ENCODE data around the gene RAB6A. TPM values are rescaled to one million over a fixed set of nuclear protein-coding genes. Genes with fewer than 3 reads are reported as not detected.
A peak's percentile ranks its signal among the peaks of the same experiment; 100 is the strongest.
"Not testable (repeated sequence)": the region's sequence is repeated elsewhere in the genome, so short reads cannot be mapped to it uniquely, and the experiment has no call there.

The RAB6A gene
- total RNA-seq, 1 experiment from 2014 or later = 76.3 TPM

DNA sequence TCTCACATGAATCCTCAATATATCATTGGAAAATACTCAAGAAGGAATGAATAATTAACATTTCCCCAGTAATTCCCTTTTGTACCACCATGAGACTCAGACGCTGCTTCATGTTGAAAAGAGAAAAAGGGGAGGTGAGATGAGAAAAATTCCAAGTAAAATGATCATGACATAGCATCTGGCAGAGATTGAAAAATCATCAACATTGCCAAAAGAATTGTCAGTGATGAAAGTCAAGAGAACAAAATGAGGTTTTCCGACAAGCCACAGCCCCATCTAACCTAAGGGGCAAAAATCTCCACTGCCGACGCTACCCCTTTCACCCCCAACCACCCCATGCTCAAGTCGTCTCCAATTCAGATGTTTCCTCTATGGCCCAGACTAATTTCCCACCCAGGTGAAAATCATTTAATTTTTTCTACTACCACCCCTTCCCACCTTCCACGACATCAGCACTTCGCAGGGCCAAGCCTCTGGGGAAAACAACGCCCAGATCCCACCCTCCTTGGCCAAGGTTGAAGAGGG is 1.2 kb downstream of the RAB6A start:
- Histone ChIP-seq H2AFZ (ENCODE audit: low read length) (0 out of 2 replicates have a peak overlapping the region, but pooled peaks have one; percentile 5), H3K4me1 (ENCODE audit: low read length) (peaks cover 27% of the 10 kb centered on the region), H3K27me3 (ENCODE audit: low read length) (no peaks in the 10 kb centered on the region), H3K9me2 (replicated peaks; ENCODE audit: insufficient read depth, low read length) (no peaks in the 10 kb centered on the region), H3K4me3 (ENCODE audit: low read length) (peak overlapping the region; percentile 93), H3K36me3 (ENCODE audit: insufficient read depth, low read length) (peaks cover 4% of the 10 kb centered on the region; the same call in 1 of the 2 replicates), H3K9ac (ENCODE audit: low read length) (peak overlapping the region; percentile 87), H3K27ac (ENCODE audit: low read length) (no peak overlapping the region), H3K9me3 (ENCODE audit: low read length) (no peaks in the 10 kb centered on the region), H3K79me2 (ENCODE audit: low read length) (peaks cover 59% of the 10 kb centered on the region), H3K4me2 (ENCODE audit: low read depth, low read length, poor library complexity, severe bottlenecking) (peak overlapping the region; percentile 91), H4K20me1 (ENCODE audit: insufficient read depth, low read depth, low read length) (peaks cover 16% of the 10 kb centered on the region; the same call in 1 of the 2 replicates)
- DNase-seq = peak; percentile 69

GRCh38 chr11:73758451-73758850 is 2.4 kb downstream of the RAB6A start:
- Histone ChIP-seq H3K36me3 (ENCODE audit: insufficient read depth, low read length) (peaks cover 4% of the 10 kb centered on the region; the same call in 1 of the 2 replicates), H2AFZ (ENCODE audit: low read length) (no peak overlapping the region), H3K9me2 (replicated peaks; ENCODE audit: insufficient read depth, low read length) (no peaks in the 10 kb centered on the region), H3K4me1 (ENCODE audit: low read length) (peaks cover 23% of the 10 kb centered on the region), H3K79me2 (ENCODE audit: low read length) (peaks cover 71% of the 10 kb centered on the region), H3K4me3 (ENCODE audit: low read length) (peak overlapping the region; percentile 93), H3K27me3 (ENCODE audit: low read length) (no peaks in the 10 kb centered on the region), H3K4me2 (ENCODE audit: low read depth, low read length, poor library complexity, severe bottlenecking) (peak overlapping the region; percentile 91), H3K9ac (ENCODE audit: low read length) (peak overlapping the region; percentile 87), H3K27ac (ENCODE audit: low read length) (no peak overlapping the region), H3K9me3 (ENCODE audit: low read length) (no peaks in the 10 kb centered on the region), H4K20me1 (ENCODE audit: insufficient read depth, low read depth, low read length) (peaks cover 16% of the 10 kb centered on the region; the same call in 1 of the 2 replicates)
- no peak for DNase-seq

- H3K27me3 ChIP-seq (ENCODE audit: low read length) = no peaks in the 10 kb centered on the region
- no peak for DNase-seq
- peak overlapping the region; percentile 91 for H3K4me2 ChIP-seq (ENCODE audit: low read depth, low read length, poor library complexity, severe bottlenecking)
- H3K4me3 ChIP-seq (ENCODE audit: low read length) = no peak overlapping the region
- H3K9ac ChIP-seq (ENCODE audit: low read length) = no peak overlapping the region
- no peak overlapping the region for H2AFZ ChIP-seq (ENCODE audit: low read length)
- peaks cover 16% of the 10 kb centered on the region; the same call in 1 of the 2 replicates for H4K20me1 ChIP-seq (ENCODE audit: insufficient read depth, low read depth, low read length)
- H3K36me3 ChIP-seq (ENCODE audit: insufficient read depth, low read length) = peaks cover 4% of the 10 kb centered on the region; the same call in 1 of the 2 replicates
- H3K79me2 ChIP-seq (ENCODE audit: low read length) = peaks cover 78% of the 10 kb centered on the region
- peaks cover 23% of the 10 kb centered on the region for H3K4me1 ChIP-seq (ENCODE audit: low read length)
- H3K9me3 ChIP-seq (ENCODE audit: low read length) = no peaks in the 10 kb centered on the region
- H3K27ac ChIP-seq (ENCODE audit: low read length) = no peak overlapping the region
- no peaks in the 10 kb centered on the region for H3K9me2 ChIP-seq (replicated peaks; ENCODE audit: insufficient read depth, low read length)
These were observed 3.3 kb downstream of the RAB6A start for GRCh38 chr11:73757598-73757997.

DNA sequence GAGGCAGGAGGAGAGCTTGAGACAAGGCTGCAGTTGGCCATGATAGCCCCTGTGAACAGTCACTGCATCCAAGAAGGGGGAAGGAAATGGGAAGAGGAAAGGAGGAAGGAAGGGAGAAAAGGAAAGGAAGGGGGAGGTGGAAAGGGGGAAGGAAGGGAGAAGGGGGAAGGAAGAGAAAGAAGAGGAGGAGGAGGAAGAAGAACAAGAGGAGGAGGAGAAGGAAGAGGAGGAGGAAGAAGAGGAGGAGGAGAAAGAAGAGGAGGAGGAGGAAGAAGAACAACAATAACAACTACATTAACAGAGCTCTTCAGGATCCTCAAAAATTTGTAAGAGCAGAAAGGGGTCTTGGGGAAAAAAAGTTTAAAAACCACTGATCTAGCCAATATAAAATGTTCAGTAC is 5.2 kb downstream of the RAB6A start:
- Histone ChIP-seq H3K79me2 (ENCODE audit: low read length) (peaks cover 97% of the 10 kb centered on the region), H3K4me1 (ENCODE audit: low read length) (peaks cover 26% of the 10 kb centered on the region), H3K9me3 (ENCODE audit: low read length) (no peaks in the 10 kb centered on the region), H3K4me3 (ENCODE audit: low read length) (no peak overlapping the region), H3K27ac (ENCODE audit: low read length) (no peak overlapping the region), H3K27me3 (ENCODE audit: low read length) (no peaks in the 10 kb centered on the region), H3K4me2 (ENCODE audit: low read depth, low read length, poor library complexity, severe bottlenecking) (no peak overlapping the region), H4K20me1 (ENCODE audit: insufficient read depth, low read depth, low read length) (peaks cover 16% of the 10 kb centered on the region; the same call in 1 of the 2 replicates), H2AFZ (ENCODE audit: low read length) (no peak overlapping the region), H3K9ac (ENCODE audit: low read length) (no peak overlapping the region), H3K9me2 (replicated peaks; ENCODE audit: insufficient read depth, low read length) (no peaks in the 10 kb centered on the region), H3K36me3 (ENCODE audit: insufficient read depth, low read length) (peaks cover 4% of the 10 kb centered on the region; the same call in 1 of the 2 replicates)
- DNase-seq = no peak

GRCh38 chr11:73753938-73754337 is 6.9 kb downstream of the RAB6A start:
- no peak overlapping the region for H3K9ac ChIP-seq (ENCODE audit: low read length)
- no peaks in the 10 kb centered on the region for H3K9me3 ChIP-seq (ENCODE audit: low read length)
- peaks cover 4% of the 10 kb centered on the region; the same call in 1 of the 2 replicates for H3K36me3 ChIP-seq (ENCODE audit: insufficient read depth, low read length)
- H4K20me1 ChIP-seq (ENCODE audit: insufficient read depth, low read depth, low read length) = peaks cover 6% of the 10 kb centered on the region; the same call in 1 of the 2 replicates
- peaks cover 97% of the 10 kb centered on the region for H3K79me2 ChIP-seq (ENCODE audit: low read length)
- no peak for DNase-seq
- H3K9me2 ChIP-seq (replicated peaks; ENCODE audit: insufficient read depth, low read length) = no peaks in the 10 kb centered on the region
- H3K4me3 ChIP-seq (ENCODE audit: low read length) = no peak overlapping the region
- H3K4me2 ChIP-seq (ENCODE audit: low read depth, low read length, poor library complexity, severe bottlenecking) = no peak overlapping the region
- peaks cover 26% of the 10 kb centered on the region for H3K4me1 ChIP-seq (ENCODE audit: low read length)
- H3K27ac ChIP-seq (ENCODE audit: low read length) = no peak overlapping the region
- no peak overlapping the region for H2AFZ ChIP-seq (ENCODE audit: low read length)
- H3K27me3 ChIP-seq (ENCODE audit: low read length) = no peaks in the 10 kb centered on the region

GRCh38 chr11:73752903-73753302 is 8.0 kb downstream of the RAB6A start:
- Histone ChIP-seq H2AFZ (ENCODE audit: low read length) (no peak overlapping the region), H3K4me3 (ENCODE audit: low read length) (no peak overlapping the region), H3K36me3 (ENCODE audit: insufficient read depth, low read length) (peaks cover 4% of the 10 kb centered on the region; the same call in 1 of the 2 replicates), H3K27ac (ENCODE audit: low read length) (no peak overlapping the region), H3K9me3 (ENCODE audit: low read length) (no peaks in the 10 kb centered on the region), H3K9me2 (replicated peaks; ENCODE audit: insufficient read depth, low read length) (no peaks in the 10 kb centered on the region), H4K20me1 (ENCODE audit: insufficient read depth, low read depth, low read length) (peaks cover 3% of the 10 kb centered on the region; the same call in 1 of the 2 replicates), H3K27me3 (ENCODE audit: low read length) (no peaks in the 10 kb centered on the region), H3K9ac (ENCODE audit: low read length) (no peak overlapping the region), H3K4me2 (ENCODE audit: low read depth, low read length, poor library complexity, severe bottlenecking) (no peak overlapping the region), H3K4me1 (ENCODE audit: low read length) (peaks cover 17% of the 10 kb centered on the region), H3K79me2 (ENCODE audit: low read length) (peaks cover 97% of the 10 kb centered on the region)
- DNase-seq = no peak

GRCh38 chr11:73752216-73752867 is 8.5 kb downstream of the RAB6A start:
- Histone ChIP-seq H3K79me2 (ENCODE audit: low read length) (peaks cover 97% of the 10 kb centered on the region), H3K27ac (ENCODE audit: low read length) (no peak overlapping the region), H3K27me3 (ENCODE audit: low read length) (no peaks in the 10 kb centered on the region), H3K9me3 (ENCODE audit: low read length) (no peaks in the 10 kb centered on the region), H3K9me2 (replicated peaks; ENCODE audit: insufficient read depth, low read length) (no peaks in the 10 kb centered on the region), H2AFZ (ENCODE audit: low read length) (no peak overlapping the region), H3K4me2 (ENCODE audit: low read depth, low read length, poor library complexity, severe bottlenecking) (no peak overlapping the region), H3K9ac (ENCODE audit: low read length) (no peak overlapping the region), H3K4me1 (ENCODE audit: low read length) (peaks cover 15% of the 10 kb centered on the region), H3K36me3 (ENCODE audit: insufficient read depth, low read length) (peaks cover 4% of the 10 kb centered on the region; the same call in 1 of the 2 replicates), H4K20me1 (ENCODE audit: insufficient read depth, low read depth, low read length) (peaks cover 3% of the 10 kb centered on the region; the same call in 1 of the 2 replicates), H3K4me3 (ENCODE audit: low read length) (no peak overlapping the region)
- no peak for DNase-seq

DNA sequence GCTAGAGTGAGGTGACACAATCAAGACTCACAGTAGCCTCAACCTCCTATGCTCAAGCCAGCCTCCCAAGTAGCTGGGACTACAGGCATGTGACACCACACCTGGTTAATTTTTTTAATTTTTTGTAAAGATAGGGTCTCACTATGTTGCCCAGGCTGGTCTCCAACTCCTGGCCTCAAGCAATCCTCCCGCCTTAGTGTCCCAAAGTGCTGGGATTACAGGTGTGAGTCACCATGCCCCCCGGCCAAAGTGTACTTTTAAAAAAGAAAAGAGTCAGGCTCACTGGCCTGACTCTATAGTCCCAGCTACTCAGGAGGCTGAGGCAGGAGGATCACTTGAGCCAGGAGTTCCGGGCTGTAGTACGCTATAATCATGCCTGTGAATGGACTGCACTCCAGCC is 10.0 kb downstream of the RAB6A start:
- H3K4me2 ChIP-seq (ENCODE audit: low read depth, low read length, poor library complexity, severe bottlenecking); H4K20me1 ChIP-seq (ENCODE audit: insufficient read depth, low read depth, low read length); H3K36me3 ChIP-seq (ENCODE audit: insufficient read depth, low read length); H3K9ac ChIP-seq (ENCODE audit: low read length); DNase-seq; H3K9me2 ChIP-seq (replicated peaks; ENCODE audit: insufficient read depth, low read length); H3K27ac ChIP-seq (ENCODE audit: low read length); H3K9me3 ChIP-seq (ENCODE audit: low read length); H3K4me3 ChIP-seq (ENCODE audit: low read length); H2AFZ ChIP-seq (ENCODE audit: low read length); H3K27me3 ChIP-seq (ENCODE audit: low read length): not testable (repeated sequence)
- H3K79me2 ChIP-seq (ENCODE audit: low read length) = peaks cover 98% of the 10 kb centered on the region
- peaks cover 15% of the 10 kb centered on the region for H3K4me1 ChIP-seq (ENCODE audit: low read length)
